Loucy (cell line): ENCODE results near the gene PCMTD2.

Source experiments
- H2AFZ ChIP-seq: fragments of 200-600 bp; sonication (generic); 2 replicates; pipeline ENCODE4 v1.6.0; 2016; ENCODE audit warnings: antibody characterized with exemption, mild to moderate bottlenecking, low read length, moderate library complexity
- H3F3A ChIP-seq: fragments of 200-600 bp; 2 replicates; pipeline ENCODE4 v1.6.0; 2016; ENCODE audit warnings: antibody characterized with exemption, low read depth, mild to moderate bottlenecking
- H3K27me3 ChIP-seq: fragments of 200-600 bp; sonication (generic); 2 replicates; pipeline ENCODE4 v1.6.1; 2014; ENCODE audit warnings: low read length, mild to moderate bottlenecking; ENCODE audit not compliant: insufficient read depth, poor library complexity, severe bottlenecking
- H3K36me3 ChIP-seq: fragments of 200-600 bp; sonication (generic); 2 replicates; pipeline ENCODE4 v1.6.1; 2016; ENCODE audit warnings: low read length; ENCODE audit not compliant: insufficient read depth
- H3K4me1 ChIP-seq: fragments of 200-600 bp; sonication (generic); 2 replicates; pipeline ENCODE4 v1.5.1; 2014; ENCODE audit warnings: low read length, mild to moderate bottlenecking; ENCODE audit not compliant: insufficient read depth, poor library complexity, severe bottlenecking
- H3K4me2 ChIP-seq: fragments of 200-600 bp; sonication (generic); 2 replicates; pipeline ENCODE4 v1.6.0; 2014; ENCODE audit warnings: antibody characterized with exemption, low read length, low read depth, mild to moderate bottlenecking; ENCODE audit not compliant: poor library complexity, severe bottlenecking
- H3K4me3 ChIP-seq: fragments of 200-600 bp; sonication (generic); 2 replicates; pipeline ENCODE4 v1.5.1; 2014; ENCODE audit warnings: low read length, mild to moderate bottlenecking, mixed read lengths; ENCODE audit not compliant: poor library complexity, severe bottlenecking
- H3K79me2 ChIP-seq: fragments of 200-600 bp; sonication (generic); 2 replicates; pipeline ENCODE4 v1.6.1; 2014; ENCODE audit warnings: low read length; ENCODE audit not compliant: insufficient read depth
- H3K9ac ChIP-seq: fragments of 200-600 bp; sonication (generic); 2 replicates; pipeline ENCODE4 v1.6.0; 2014; ENCODE audit warnings: mild to moderate bottlenecking, low read depth, low read length, moderate library complexity; ENCODE audit not compliant: poor library complexity, severe bottlenecking
- H3K9me2 ChIP-seq: fragments of 200-600 bp; sonication (generic); replicated peaks from 2 replicates; pipeline ENCODE4 v1.6.1; 2016; ENCODE audit warnings: low read depth, low read length, mixed read lengths
- H3K9me3 ChIP-seq: fragments of 200-600 bp; sonication (generic); 2 replicates; pipeline ENCODE4 v1.6.1; 2014; ENCODE audit warnings: mild to moderate bottlenecking, antibody characterized with exemption, low read length, low read depth; ENCODE audit not compliant: insufficient read depth
- H4K20me1 ChIP-seq: fragments of 200-600 bp; sonication (generic); 2 replicates; pipeline ENCODE4 v1.6.0; 2014; ENCODE audit warnings: antibody characterized with exemption, low read length, mild to moderate bottlenecking; ENCODE audit not compliant: insufficient read depth, poor library complexity, severe bottlenecking
- EZH2phosphoT487 ChIP-seq: fragments of 200-600 bp; IDR thresholded peaks from 2 replicates; pipeline ENCODE4 v1.6.1; 2018; ENCODE audit warnings: antibody characterized with exemption, mild to moderate bottlenecking, moderate library complexity, borderline replicate concordance
- TF ChIP-seq, protein P1 (sequence below): fragments of 200-600 bp; sonication (generic); conservative IDR thresholded peaks from 2 replicates; pipeline ENCODE4 v1.5.1; 2014; ENCODE audit warnings: mild to moderate bottlenecking, antibody characterized with exemption, low read length

The PCMTD2 gene

DNA sequence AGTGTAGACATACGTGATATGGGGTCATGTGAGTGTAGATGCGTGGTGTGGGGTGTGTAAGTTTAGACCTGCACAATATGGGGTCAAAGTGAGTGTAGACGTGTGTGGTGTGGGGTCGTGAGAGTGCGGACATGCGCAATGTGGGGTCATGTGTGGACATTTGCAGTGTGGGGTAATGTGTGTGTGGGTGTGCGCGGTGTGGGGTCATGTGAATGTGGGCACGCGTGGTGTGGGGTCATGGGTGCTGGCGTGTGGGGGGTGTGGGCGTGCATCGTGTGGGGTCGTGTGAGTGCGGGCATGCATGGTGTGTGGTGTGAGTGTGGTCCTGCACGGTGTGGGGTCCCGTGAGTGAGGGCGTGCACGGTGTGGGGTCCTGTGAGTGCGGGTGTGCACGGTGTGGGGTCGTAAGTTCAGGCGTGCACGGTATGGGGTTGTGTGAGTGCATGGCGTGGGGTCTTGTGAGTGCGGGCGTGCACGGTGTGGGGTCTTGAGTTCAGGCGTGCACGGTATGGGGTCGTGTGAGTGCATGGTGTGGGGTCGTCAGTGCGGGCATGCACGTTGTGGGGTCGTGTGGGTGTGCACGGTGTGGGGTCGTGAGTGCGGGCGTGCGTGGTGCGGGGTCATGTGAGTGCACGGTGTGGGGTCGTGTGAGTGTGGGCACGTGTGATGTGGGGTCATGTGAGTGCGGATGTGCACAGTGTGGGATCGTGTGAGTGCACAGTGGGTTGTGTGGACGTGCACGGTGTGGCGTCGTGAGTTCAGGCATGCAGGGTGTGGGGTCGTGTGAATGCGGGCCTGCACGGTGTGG lies 14.3 kb downstream of the PCMTD2 start:
- H4K20me1 ChIP-seq, result no peaks in the 10 kb centered on the region
- no peak overlapping the region for H3K4me2 ChIP-seq
- H2AFZ ChIP-seq, result no peak overlapping the region
- H3K79me2 ChIP-seq, result no peaks in the 10 kb centered on the region
- H3K9ac ChIP-seq, result no peak overlapping the region
- H3K9me2 ChIP-seq, result no peaks in the 10 kb centered on the region
- peaks cover 9% of the 10 kb centered on the region for H3K4me1 ChIP-seq
- H3F3A ChIP-seq, result no peaks in the 10 kb centered on the region
- peaks cover 3% of the 10 kb centered on the region; the same call in 1 of the 2 replicates for H3K36me3 ChIP-seq
- H3K27me3 ChIP-seq, result no peaks in the 10 kb centered on the region
- no peak overlapping the region for H3K4me3 ChIP-seq
- TF ChIP-seq, protein P1, sequence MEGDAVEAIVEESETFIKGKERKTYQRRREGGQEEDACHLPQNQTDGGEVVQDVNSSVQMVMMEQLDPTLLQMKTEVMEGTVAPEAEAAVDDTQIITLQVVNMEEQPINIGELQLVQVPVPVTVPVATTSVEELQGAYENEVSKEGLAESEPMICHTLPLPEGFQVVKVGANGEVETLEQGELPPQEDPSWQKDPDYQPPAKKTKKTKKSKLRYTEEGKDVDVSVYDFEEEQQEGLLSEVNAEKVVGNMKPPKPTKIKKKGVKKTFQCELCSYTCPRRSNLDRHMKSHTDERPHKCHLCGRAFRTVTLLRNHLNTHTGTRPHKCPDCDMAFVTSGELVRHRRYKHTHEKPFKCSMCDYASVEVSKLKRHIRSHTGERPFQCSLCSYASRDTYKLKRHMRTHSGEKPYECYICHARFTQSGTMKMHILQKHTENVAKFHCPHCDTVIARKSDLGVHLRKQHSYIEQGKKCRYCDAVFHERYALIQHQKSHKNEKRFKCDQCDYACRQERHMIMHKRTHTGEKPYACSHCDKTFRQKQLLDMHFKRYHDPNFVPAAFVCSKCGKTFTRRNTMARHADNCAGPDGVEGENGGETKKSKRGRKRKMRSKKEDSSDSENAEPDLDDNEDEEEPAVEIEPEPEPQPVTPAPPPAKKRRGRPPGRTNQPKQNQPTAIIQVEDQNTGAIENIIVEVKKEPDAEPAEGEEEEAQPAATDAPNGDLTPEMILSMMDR, result no peak
- no peak for TF ChIP-seq EZH2phosphoT487
- H3K9me3 ChIP-seq, result peaks cover 6% of the 10 kb centered on the region; the same call in 1 of the 2 replicates

DNA sequence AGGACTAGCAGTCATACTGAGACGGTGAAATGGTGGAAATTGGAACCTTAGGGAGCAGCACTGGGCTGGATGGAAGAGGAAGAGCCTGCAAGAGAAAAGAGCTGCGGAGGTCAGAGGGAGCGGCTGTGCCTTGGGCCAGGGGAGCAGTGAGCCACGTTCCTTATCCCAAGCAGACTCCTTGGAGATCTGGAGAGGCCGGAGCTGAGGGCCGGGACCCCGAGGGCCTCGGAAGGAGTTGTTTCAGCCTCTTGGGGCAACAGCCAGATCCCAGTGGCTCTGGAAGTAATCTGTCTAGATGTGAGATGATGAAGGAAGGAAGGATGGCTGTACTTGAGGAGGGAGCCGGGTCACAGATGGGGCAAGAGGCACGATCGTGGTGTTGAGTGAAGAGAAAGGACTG lies 16.1 kb downstream of the PCMTD2 start:
- TF ChIP-seq EZH2phosphoT487, result no peak
- TF ChIP-seq, protein P1, result no peak
- H3K36me3 ChIP-seq, result peaks cover 3% of the 10 kb centered on the region; the same call in 1 of the 2 replicates
- no peak overlapping the region for H2AFZ ChIP-seq
- no peaks in the 10 kb centered on the region for H3K9me2 ChIP-seq
- no peak overlapping the region for H3K4me3 ChIP-seq
- H3K9ac ChIP-seq, result no peak overlapping the region
- H3K4me1 ChIP-seq, result no peaks in the 10 kb centered on the region
- peaks cover 6% of the 10 kb centered on the region; the same call in 1 of the 2 replicates for H3K9me3 ChIP-seq
- H3F3A ChIP-seq, result no peaks in the 10 kb centered on the region
- no peak overlapping the region for H3K4me2 ChIP-seq
- H4K20me1 ChIP-seq, result no peaks in the 10 kb centered on the region
- H3K27me3 ChIP-seq, result no peaks in the 10 kb centered on the region
- H3K79me2 ChIP-seq, result no peaks in the 10 kb centered on the region

DNA sequence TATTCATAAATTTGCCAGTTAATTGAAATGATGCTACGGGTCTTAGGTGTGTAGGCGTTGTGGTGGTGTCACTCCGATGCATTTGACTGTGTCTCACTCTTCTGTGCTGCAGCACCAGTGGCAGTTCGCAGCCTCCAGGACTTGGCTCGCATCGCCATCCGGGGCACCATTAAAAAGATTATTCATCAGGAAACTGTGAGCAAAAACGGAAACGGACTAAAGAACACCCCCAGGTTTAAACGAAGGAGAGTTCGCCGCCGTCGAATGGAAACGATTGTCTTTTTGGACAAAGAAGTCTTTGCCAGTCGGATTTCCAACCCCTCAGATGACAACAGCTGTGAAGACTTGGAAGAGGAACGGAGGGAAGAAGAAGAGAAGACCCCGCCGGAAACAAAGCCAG lies 17.6 kb downstream of the PCMTD2 start:
- Histone ChIP-seq H3K9me2 (no peaks in the 10 kb centered on the region), H3F3A (no peaks in the 10 kb centered on the region), H3K79me2 (no peaks in the 10 kb centered on the region), H3K9ac (no peak overlapping the region), H2AFZ (no peak overlapping the region), H3K4me2 (no peak overlapping the region), H3K36me3 (peaks cover 3% of the 10 kb centered on the region; the same call in 1 of the 2 replicates), H3K4me3 (no peak overlapping the region), H3K9me3 (peaks cover 6% of the 10 kb centered on the region; the same call in 1 of the 2 replicates), H3K27me3 (no peaks in the 10 kb centered on the region), H3K4me1 (no peaks in the 10 kb centered on the region), H4K20me1 (no peaks in the 10 kb centered on the region)
- TF ChIP-seq EZH2phosphoT487, result no peak
- TF ChIP-seq, protein P1, result no peak
